H1 (cell line): ENCODE measurements around the gene SHROOM4. TPM values are rescaled to one million over a fixed set of nuclear protein-coding genes. Genes with fewer than 3 reads are reported as not detected.

ENCODE experiments used
- CTCF ChIA-PET: fragments of 300-600 bp; sonication (Branson Sonifier 250); formaldehyde crosslinking; loops from one replicate; lab custom pipeline; 2021; ENCODE audit not compliant: partially characterized antibody; lab: Charles Lee
- POLR2A ChIA-PET: fragments of 300-600 bp; sonication (Branson Sonifier 250); formaldehyde crosslinking; loops from one replicate; lab custom pipeline; 2021; ENCODE audit warnings: inconsistent platforms; ENCODE audit not compliant: partially characterized antibody; lab: Charles Lee
- DNase-seq, 2 experiments: peaks; one replicate each; pipeline versions ENCODE4 v3.0.0 to v3.0.0-alpha.2; 2010 to 2022; ENCODE audit warnings: low spot score in 2 of 2, low read depth in 1 of 2, mixed read lengths in 1 of 2
- FAIRE-seq: peaks from 2 replicates; lab custom pipeline; 2011; peaks lifted over from hg19 to GRCh38; lab: Jason Lieb, UNC
- H2AFZ ChIP-seq: 2 replicates; pipeline ENCODE4 v1.8.1; 2012; ENCODE audit warnings: low read length, inconsistent platforms
- H2AK5ac ChIP-seq: 2 replicates; pipeline ENCODE4 v1.6.1; 2013; ENCODE audit warnings: low read depth, low read length
- H2BK120ac ChIP-seq: replicated peaks from 2 replicates; pipeline ENCODE3; 2013; ENCODE audit warnings: low read depth, low read length, inconsistent platforms
- H2BK12ac ChIP-seq: 2 replicates; pipeline ENCODE4 v1.6.1; 2013; ENCODE audit warnings: low read depth, low read length
- H2BK15ac ChIP-seq: 2 replicates; pipeline ENCODE4 v1.6.1; 2013; ENCODE audit warnings: low read length
- H2BK20ac ChIP-seq: 2 replicates; pipeline ENCODE4 v1.6.1; 2013; ENCODE audit warnings: low read length
- H2BK5ac ChIP-seq: 2 replicates; pipeline ENCODE4 v1.6.1; 2013; ENCODE audit warnings: low read depth, low read length
- H3K14ac ChIP-seq: 2 replicates; pipeline ENCODE4 v1.6.1; 2013; ENCODE audit warnings: inconsistent platforms; ENCODE audit not compliant: insufficient read length
- H3K18ac ChIP-seq: 2 replicates; pipeline ENCODE4 v1.6.1; 2013; ENCODE audit warnings: low read length; ENCODE audit errors: extremely low read depth
- H3K23ac ChIP-seq: 2 replicates; pipeline ENCODE4 v1.6.1; 2013; ENCODE audit warnings: inconsistent platforms; ENCODE audit not compliant: insufficient read length
- H3K23me2 ChIP-seq: 2 replicates; pipeline ENCODE4 v1.6.1; 2013; ENCODE audit warnings: low read depth, low read length
- H3K27ac ChIP-seq: 2 replicates; pipeline ENCODE4 v1.6.1; 2011; ENCODE audit warnings: low read depth, low read length, inconsistent platforms
- H3K27me3 ChIP-seq, 4 experiments: replicated peaks in 1 of 4; 1 replicate in 1 of 4; 2 replicates in 3 of 4; pipeline versions ENCODE4 v1.6.1 to v1.8.1; 2011 to 2013; ENCODE audit warnings: low read length in 3 of 4, mild to moderate bottlenecking in 3 of 4, inconsistent platforms in 2 of 4, mixed read lengths in 2 of 4, moderate library complexity in 1 of 4; ENCODE audit not compliant: control insufficient read depth in 3 of 4, insufficient read depth in 3 of 4; ENCODE audit errors: extremely low read depth in 1 of 4
- H3K36me3 ChIP-seq, 4 experiments: 2 replicates each; pipeline versions ENCODE4 v1.6.1 to v1.8.1; 2011 to 2013; ENCODE audit warnings: mild to moderate bottlenecking in 4 of 4, low read length in 3 of 4, moderate library complexity in 2 of 4, control low read depth in 1 of 4, inconsistent platforms in 1 of 4; ENCODE audit not compliant: insufficient read depth in 4 of 4, control insufficient read depth in 2 of 4
- H3K4ac ChIP-seq: replicated peaks from 2 replicates; pipeline ENCODE3; 2013; ENCODE audit warnings: low read length, low read depth, mixed read lengths, inconsistent platforms; ENCODE audit not compliant: insufficient read length
- H3K4me1 ChIP-seq, 4 experiments: replicated peaks in 1 of 4; 1 replicate in 1 of 4; 2 replicates in 3 of 4; pipeline versions ENCODE4 v1.6.1 to v1.8.1; 2011 to 2013; ENCODE audit warnings: low read length in 3 of 4, inconsistent platforms in 2 of 4, mixed read lengths in 1 of 4; ENCODE audit not compliant: insufficient read depth in 4 of 4, control insufficient read depth in 3 of 4
- H3K4me2 ChIP-seq, 2 experiments: 2 replicates each; pipeline versions ENCODE4 v1.6.1 to v1.8.1; 2011 to 2013; ENCODE audit warnings: low read depth in 2 of 2, low read length in 2 of 2, control low read depth in 1 of 2, inconsistent platforms in 1 of 2, mild to moderate bottlenecking in 1 of 2; ENCODE audit not compliant: insufficient read depth in 1 of 2
- H3K4me3 ChIP-seq, 4 experiments: fragments of 200-600, 300-600 bp in 1 of 4; sonication (generic), shearing (Covaris generic), sonication (Bioruptor Twin) in 1 of 4; 2 replicates each; pipeline versions ENCODE4 v1.5.1 to v1.8.1; 2011 to 2016; ENCODE audit warnings: low read length in 4 of 4, low read depth in 3 of 4, control low read depth in 2 of 4, inconsistent platforms in 2 of 4, mild to moderate bottlenecking in 2 of 4, mixed read lengths in 1 of 4, moderate library complexity in 1 of 4; ENCODE audit not compliant: insufficient read depth in 2 of 4; ENCODE audit errors: extremely low read depth in 1 of 4
- H3K56ac ChIP-seq: replicated peaks from 2 replicates; pipeline ENCODE3; 2013; ENCODE audit warnings: low read depth, mild to moderate bottlenecking, mixed read lengths, low read length, inconsistent platforms; ENCODE audit not compliant: insufficient read length
- H3K79me1 ChIP-seq: 2 replicates; pipeline ENCODE4 v1.6.1; 2013; ENCODE audit warnings: low read depth, low read length, control low read depth
- H3K79me2 ChIP-seq, 2 experiments: 2 replicates each; pipeline versions ENCODE4 v1.6.1 to v1.8.1; 2012 to 2013; ENCODE audit warnings: low read length in 2 of 2, mild to moderate bottlenecking in 2 of 2, inconsistent platforms in 1 of 2; ENCODE audit not compliant: insufficient read depth in 2 of 2, control insufficient read depth in 1 of 2
- H3K9ac ChIP-seq, 4 experiments: replicated peaks in 1 of 4; 1 replicate in 1 of 4; 2 replicates in 3 of 4; pipeline versions ENCODE4 v1.6.1 to v1.8.1; 2011 to 2013; ENCODE audit warnings: low read depth in 3 of 4, low read length in 3 of 4, control low read depth in 2 of 4, mild to moderate bottlenecking in 2 of 4, moderate library complexity in 2 of 4, inconsistent platforms in 1 of 4; ENCODE audit errors: extremely low read depth in 1 of 4
- H3K9me3 ChIP-seq, 2 experiments: 2 replicates each; pipeline versions ENCODE4 v1.6.1 to v1.8.1; 2012 to 2013; ENCODE audit warnings: mild to moderate bottlenecking in 2 of 2, moderate library complexity in 2 of 2, control low read depth in 1 of 2, inconsistent platforms in 1 of 2, low read depth in 1 of 2, low read length in 1 of 2, mixed read lengths in 1 of 2; ENCODE audit not compliant: insufficient read depth in 2 of 2
- H4K20me1 ChIP-seq, 2 experiments: replicated peaks in 1 of 2; 2 replicates each; pipeline versions ENCODE3 to v1.8.1; 2011 to 2013; ENCODE audit warnings: inconsistent platforms in 2 of 2, low read length in 2 of 2, mild to moderate bottlenecking in 1 of 2; ENCODE audit not compliant: insufficient read depth in 2 of 2, control insufficient read depth in 1 of 2
- H4K5ac ChIP-seq: 2 replicates; pipeline ENCODE4 v1.6.1; 2013; ENCODE audit warnings: low read length, low read depth, mixed read lengths, inconsistent platforms; ENCODE audit not compliant: insufficient read length
- H4K8ac ChIP-seq: 2 replicates; pipeline ENCODE4 v1.8.0; 2013; ENCODE audit warnings: mild to moderate bottlenecking, moderate library complexity, low read length, inconsistent platforms; ENCODE audit not compliant: insufficient read depth; ENCODE audit errors: extremely low read depth
- H4K91ac ChIP-seq: replicated peaks from 2 replicates; pipeline ENCODE3; 2013; ENCODE audit warnings: low read length, mixed read lengths, inconsistent platforms; ENCODE audit not compliant: insufficient read length
- ASH2L ChIP-seq: fragments of 200-600, 300-600 bp; sonication (generic); IDR thresholded peaks from one replicate; pipeline ENCODE4 v1.7.1; 2017; ENCODE audit warnings: low read length
- CEBPB ChIP-seq: IDR thresholded peaks from 2 replicates; pipeline ENCODE4 v1.6.1; 2012; ENCODE audit warnings: low read depth, low read length
- CREB1 ChIP-seq: IDR thresholded peaks from 2 replicates; pipeline ENCODE4 v1.6.1; 2012; ENCODE audit warnings: inconsistent platforms
- HDAC6 ChIP-seq: IDR thresholded peaks from one replicate; pipeline ENCODE4 v1.7.1; 2012; ENCODE audit warnings: low read depth, mild to moderate bottlenecking, inconsistent platforms, low read length, moderate library complexity
- PHF8 ChIP-seq: fragments of 200-600 bp; sonication (generic); conservative IDR thresholded peaks from 2 replicates; pipeline ENCODE4 v1.7.1; 2012; ENCODE audit warnings: low read depth, mild to moderate bottlenecking, inconsistent platforms, low read length, moderate library complexity
- POU5F1 ChIP-seq: IDR thresholded peaks from 2 replicates; pipeline ENCODE4 v1.6.1; 2011; ENCODE audit warnings: low read depth, mild to moderate bottlenecking, low read length, moderate library complexity
- RBBP5 ChIP-seq: IDR thresholded peaks from 2 replicates; pipeline ENCODE4 v1.7.1; 2012; ENCODE audit warnings: low read depth, mild to moderate bottlenecking, inconsistent platforms, low read length, moderate library complexity, borderline replicate concordance
- SP4 ChIP-seq: IDR thresholded peaks from 2 replicates; pipeline ENCODE4 v1.6.1; 2012; ENCODE audit warnings: low read length, inconsistent platforms
- SRF ChIP-seq: IDR thresholded peaks from 2 replicates; pipeline ENCODE4 v1.6.1; 2011; ENCODE audit warnings: mild to moderate bottlenecking, low read depth, low read length, moderate library complexity
- TAF7 ChIP-seq: optimal IDR thresholded peaks from 2 replicates; pipeline ENCODE3; 2011; ENCODE audit warnings: low read depth, mild to moderate bottlenecking, inconsistent platforms, low read length, moderate library complexity, borderline replicate concordance
- YY1 ChIP-seq: IDR thresholded peaks from 2 replicates; pipeline ENCODE4 v1.6.1; 2011; ENCODE audit warnings: low read depth, mild to moderate bottlenecking, low read length
- ZNF274 ChIP-seq: IDR thresholded peaks from 2 replicates; pipeline ENCODE4 v1.7.0; 2012; ENCODE audit warnings: low read length, borderline replicate concordance; ENCODE audit errors: extremely low read depth
- WGBS, 2 experiments: shearing (Covaris generic) in 1 of 2; methylation state at CpG; one replicate each; pipeline versions ENCODE4 v1.1.6 to v1.1.7; 2013 to 2015; ENCODE audit warnings: low lambda C conversion rate in 2 of 2, mixed read lengths in 2 of 2, inconsistent platforms in 1 of 2, low coverage in 1 of 2, missing lambda C conversion rate in 1 of 2; ENCODE audit not compliant: insufficient replicate concordance in 2 of 2, insufficient coverage in 1 of 2, insufficient read length in 1 of 2; ENCODE audit errors: extremely low coverage in 1 of 2, missing lambda C conversion rate in 1 of 2; 5-methylcytosine and 5-hydroxymethylcytosine counted together
- polyA plus RNA-seq, 7 experiments: library from polyadenylated mRNA; depleted of rRNA in 3 of 7; stranded (reverse) in 5 of 7; unstranded in 2 of 7; fragments of >200 nt in 5 of 7; fragments of 200-250 nt in 2 of 7; gene quantifications; 1 replicate in 5 of 7; 2 replicates in 1 of 7; 4 replicates in 1 of 7; pipeline versions ENCODE4 v1.2.1 to v1.2.3, GENCODE V29; 2011 to 2013; ENCODE audit warnings: missing spikeins in 2 of 7, mixed read lengths in 2 of 7
- total RNA-seq: library from RNA; stranded (reverse); fragmentation: NEBNext Ultra II Directional; extraction: Animal tissue kit (Norgen Biotek cat#: 25700); gene quantifications from 2 replicates; pipeline ENCODE4 v1.2.1, GENCODE V29; 2021
- TF ChIP-seq, protein P1 (sequence below): IDR thresholded peaks from 2 replicates; pipeline ENCODE4 v1.6.1; 2011; ENCODE audit warnings: low read depth, mild to moderate bottlenecking, low read length; ENCODE audit not compliant: insufficient read depth

SHROOM4 gene
- total and polyA plus RNA-seq, 2 of the 8 experiments (the other 6 are each of a cell fraction or from before 2014, with no cell fraction given): 1.6 to 5.6 TPM

DNA sequence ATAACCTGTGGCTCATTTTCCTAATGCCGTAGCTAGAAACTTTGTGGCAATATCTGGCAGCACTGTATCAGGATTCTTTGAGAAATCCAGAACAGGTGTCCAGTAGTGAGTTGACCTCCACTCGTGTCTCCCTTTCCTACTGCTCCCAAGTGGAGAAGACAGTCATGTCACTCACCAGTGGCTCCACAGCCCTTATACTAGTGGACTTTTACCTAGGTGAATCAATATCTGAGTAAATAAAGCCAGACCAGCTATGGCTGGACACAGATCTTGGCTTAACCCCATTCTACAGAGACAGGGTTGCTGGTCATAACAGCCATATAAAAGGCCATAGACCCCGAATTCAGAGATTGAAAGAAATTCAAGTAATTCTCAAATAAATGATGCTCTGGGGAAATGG lies 46.5 kb upstream of the SHROOM4 start:
- no peak for DNase-seq
- Histone ChIP-seq H3K9ac (no peak overlapping the region), H2BK12ac (no peak overlapping the region), H4K5ac (no peak overlapping the region), H2BK120ac (no peak overlapping the region), H3K36me3 (no peaks in the 10 kb centered on the region), H3K14ac (no peak overlapping the region), H4K20me1 (no peaks in the 10 kb centered on the region), H3K56ac (no peak overlapping the region), H3K4ac (no peak overlapping the region), H2AFZ (no peak overlapping the region), H3K23me2 (no peaks in the 10 kb centered on the region), H4K91ac (no peak overlapping the region), H4K8ac (no peak overlapping the region), H2BK20ac (no peak overlapping the region), H3K4me2 (no peak overlapping the region), H3K18ac (no peak overlapping the region), H3K4me3 (no peak overlapping the region), H2BK15ac (no peak overlapping the region), H2BK5ac (no peak overlapping the region), H3K4me1 (no peaks in the 10 kb centered on the region), H3K27ac (no peak overlapping the region), H2AK5ac (no peak overlapping the region), H3K23ac (no peak overlapping the region), H3K79me2 (no peaks in the 10 kb centered on the region), H3K79me1 (no peaks in the 10 kb centered on the region), H3K9me3 (no peaks in the 10 kb centered on the region), H3K27me3 (no peaks in the 10 kb centered on the region)
- WGBS, 2 experiments: 83% methylated on average over 3 of the region's 3 CpGs; no CpG with 5 or more reads in 1 of the 2 experiments
- POLR2A ChIA-PET: no interaction called here
- TF ChIP-seq TAF7 (no peak), YY1 (no peak), RBBP5 (no peak), PHF8 (no peak), CREB1 (no peak), HDAC6 (no peak), POU5F1 (no peak), ASH2L (no peak), CEBPB (no peak), ZNF274 (no peak), SRF (no peak), SP4 (no peak)
- TF ChIP-seq, protein P1, sequence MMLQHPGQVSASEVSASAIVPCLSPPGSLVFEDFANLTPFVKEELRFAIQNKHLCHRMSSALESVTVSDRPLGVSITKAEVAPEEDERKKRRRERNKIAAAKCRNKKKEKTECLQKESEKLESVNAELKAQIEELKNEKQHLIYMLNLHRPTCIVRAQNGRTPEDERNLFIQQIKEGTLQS: no peak
- CTCF ChIA-PET: no interaction called here
- FAIRE-seq: no peak
